HCT116 (cell line): ENCODE results near the gene KCND2. TPM values are rescaled to one million over a fixed set of nuclear protein-coding genes. Genes with fewer than 3 reads are reported as not detected.

Experiments
- ATAC-seq: fragments of 200-7000 bp; cut with Tn5 transposase; 2 replicates; pipeline ENCODE4 v1.9.1; 2020; ENCODE audit warnings: mild to moderate bottlenecking, moderate library complexity
- BruUV-seq: library from RNA; stranded (reverse); fragments of 400-500 nt; replicated peaks from 2 replicates; lab custom pipeline; 2021; lab: Mats Ljungman, UMichigan
- CTCF ChIA-PET: fragments of 300-600 bp; sonication (Branson Sonifier 250); formaldehyde crosslinking; loops from one replicate; lab custom pipeline; 2021; ENCODE audit warnings: antibody characterized with exemption; lab: Charles Lee
- POLR2A ChIA-PET: fragments of 300-600, 350-600 bp; sonication (Branson Sonifier 250); formaldehyde crosslinking; loops from one replicate; lab custom pipeline; 2021; ENCODE audit warnings: antibody characterized with exemption; lab: Charles Lee
- RAD21 ChIA-PET, 2 experiments: fragments of 300-600 bp; sonication (Branson Sonifier 250); formaldehyde crosslinking; loops; one replicate each; lab custom pipeline; 2023; ENCODE audit warnings: low total read pairs in 2 of 2; ENCODE audit not compliant: uncharacterized antibody in 2 of 2, unreplicated experiment in 2 of 2, low non-redundant PET in 1 of 2; lab: Charles Lee
- DNase-seq: peaks from one replicate; pipeline ENCODE4 v3.0.0-alpha.2; 2010; ENCODE audit warnings: low read depth, low spot score
- H2AFZ ChIP-seq: fragments of 200-600 bp; shearing (Covaris generic), sonication (generic); 2 replicates; pipeline ENCODE4 v1.6.1; 2017; ENCODE audit warnings: low read depth, mixed run types, mixed read lengths, antibody characterized with exemption, low read length; ENCODE audit not compliant: poor library complexity, severe bottlenecking
- H3K27ac ChIP-seq: 2 replicates; pipeline ENCODE4 v1.5.1; 2012; ENCODE audit warnings: low read depth, low read length
- H3K27me3 ChIP-seq: fragments of 200-600 bp; sonication (generic); 2 replicates; pipeline ENCODE4 v1.6.1; 2016; ENCODE audit warnings: mixed run types, low read length, mixed read lengths; ENCODE audit not compliant: insufficient read depth
- H3K36me3 ChIP-seq, 2 experiments: fragments of 200-500 bp in 1 of 2; fragments of 200-600 bp in 1 of 2; sonication (Bioruptor generic) in 1 of 2; sonication (generic) in 1 of 2; 2 replicates each; pipeline versions ENCODE4 v1.5.1 to v1.6.1; 2014 to 2016; ENCODE audit warnings: low read length in 2 of 2, inconsistent platforms in 1 of 2, mixed read lengths in 1 of 2, mixed run types in 1 of 2; ENCODE audit not compliant: insufficient read depth in 2 of 2, control insufficient read depth in 1 of 2
- H3K4me1 ChIP-seq, 2 experiments: fragments of 200-600 bp in 1 of 2; sonication (generic) in 1 of 2; 2 replicates each; pipeline versions ENCODE4 v1.5.1 to v1.6.1; 2012 to 2017; ENCODE audit warnings: low read length in 2 of 2, inconsistent platforms in 1 of 2, mild to moderate bottlenecking in 1 of 2, mixed read lengths in 1 of 2, mixed run types in 1 of 2, moderate library complexity in 1 of 2; ENCODE audit not compliant: insufficient read depth in 2 of 2, control insufficient read depth in 1 of 2
- H3K4me2 ChIP-seq: fragments of 200-600 bp; sonication (generic); 2 replicates; pipeline ENCODE4 v1.6.1; 2017; ENCODE audit warnings: mixed run types, low read length, mixed read lengths
- H3K4me3 ChIP-seq, 2 experiments: fragments of 200-600 bp in 1 of 2; sonication (generic) in 1 of 2; replicated peaks in 1 of 2; 2 replicates each; pipeline ENCODE4 v1.5.1; 2011 to 2016; ENCODE audit warnings: low read length in 2 of 2, control low read depth in 1 of 2, low read depth in 1 of 2, mild to moderate bottlenecking in 1 of 2, mixed read lengths in 1 of 2, mixed run types in 1 of 2
- H3K79me2 ChIP-seq: fragments of 200-600 bp; sonication (generic); 2 replicates; pipeline ENCODE4 v1.6.1; 2017; ENCODE audit warnings: mild to moderate bottlenecking, mixed run types, low read length, moderate library complexity, mixed read lengths; ENCODE audit not compliant: insufficient read depth
- H3K9ac ChIP-seq: fragments of 200-600 bp; sonication (generic); 2 replicates; pipeline ENCODE4 v1.6.1; 2016; ENCODE audit warnings: low read length, mixed read lengths
- H3K9me2 ChIP-seq: fragments of 200-600 bp; sonication (generic), shearing (Covaris generic); 2 replicates; pipeline ENCODE4 v1.6.1; 2017; ENCODE audit warnings: mixed run types, mild to moderate bottlenecking, moderate library complexity; ENCODE audit not compliant: insufficient read depth
- H3K9me3 ChIP-seq, 2 experiments: fragments of 200-500 bp in 1 of 2; fragments of 200-600 bp in 1 of 2; sonication (Bioruptor generic) in 1 of 2; sonication (generic) in 1 of 2; 2 replicates each; pipeline ENCODE4 v1.6.1; 2014 to 2017; ENCODE audit warnings: low read length in 2 of 2, mixed read lengths in 2 of 2, inconsistent platforms in 1 of 2, low read depth in 1 of 2, mild to moderate bottlenecking in 1 of 2, mixed run types in 1 of 2, moderate library complexity in 1 of 2; ENCODE audit not compliant: control insufficient read depth in 1 of 2, insufficient read depth in 1 of 2
- H4K20me1 ChIP-seq: fragments of 200-600 bp; sonication (generic), shearing (Covaris generic); 2 replicates; pipeline ENCODE4 v1.6.1; 2017; ENCODE audit warnings: mixed run types, mild to moderate bottlenecking, moderate library complexity; ENCODE audit not compliant: insufficient read depth
- CBX3 ChIP-seq: IDR thresholded peaks from 2 replicates; pipeline ENCODE4 v1.6.1; 2012; ENCODE audit warnings: low read depth
- CEBPB ChIP-seq: IDR thresholded peaks from 2 replicates; pipeline ENCODE4 v1.6.1; 2012; ENCODE audit warnings: low read depth
- CTCF ChIP-seq, 3 experiments: fragments of 200-600 bp in 1 of 3; sonication (generic) in 1 of 3; IDR thresholded peaks in 2 of 3; conservative IDR thresholded peaks in 1 of 3; 2 replicates each; pipeline ENCODE4 v1.5.1; 2012 to 2017; ENCODE audit warnings: low read depth in 2 of 3, low read length in 2 of 3, antibody characterized with exemption in 1 of 3, borderline replicate concordance in 1 of 3, control low read depth in 1 of 3, mild to moderate bottlenecking in 1 of 3, mixed read lengths in 1 of 3, mixed run types in 1 of 3, moderate library complexity in 1 of 3; ENCODE audit not compliant: insufficient read depth in 1 of 3
- EGR1 ChIP-seq: IDR thresholded peaks from 2 replicates; pipeline ENCODE4 v1.6.1; 2012; ENCODE audit warnings: low read depth
- ELF1 ChIP-seq: IDR thresholded peaks from 2 replicates; pipeline ENCODE4 v1.6.1; 2012; ENCODE audit warnings: low read depth, borderline replicate concordance
- EZH2 ChIP-seq: fragments of 200-600 bp; sonication (generic); IDR thresholded peaks from 2 replicates; pipeline ENCODE4 v1.6.1; 2017; ENCODE audit warnings: antibody characterized with exemption, mixed run types
- EZH2phosphoT487 ChIP-seq: fragments of 200-600 bp; IDR thresholded peaks from 2 replicates; pipeline ENCODE4 v1.6.1; 2018; ENCODE audit warnings: antibody characterized with exemption, borderline replicate concordance
- FOSL1 ChIP-seq: IDR thresholded peaks from 2 replicates; pipeline ENCODE4 v1.6.1; 2012; ENCODE audit warnings: low read depth
- JUND ChIP-seq: IDR thresholded peaks from 2 replicates; pipeline ENCODE4 v1.6.1; 2012
- POLR2A ChIP-seq: IDR thresholded peaks from 2 replicates; pipeline ENCODE4 v1.7.0; 2011; ENCODE audit warnings: borderline replicate concordance; ENCODE audit not compliant: insufficient read depth, insufficient read length; ENCODE audit errors: extremely low read depth
- POLR2AphosphoS5 ChIP-seq: IDR thresholded peaks from 2 replicates; pipeline ENCODE4 v1.6.1; 2011; ENCODE audit warnings: mild to moderate bottlenecking, low read depth, low read length, moderate library complexity
- RAD21 ChIP-seq: IDR thresholded peaks from 2 replicates; pipeline ENCODE4 v1.6.1; 2012; ENCODE audit warnings: low read depth, mild to moderate bottlenecking
- SIN3A ChIP-seq: IDR thresholded peaks from 2 replicates; pipeline ENCODE4 v1.6.1; 2012; ENCODE audit warnings: low read depth
- SP1 ChIP-seq: IDR thresholded peaks from 2 replicates; pipeline ENCODE4 v1.6.1; 2012; ENCODE audit warnings: low read depth
- SRF ChIP-seq: IDR thresholded peaks from 2 replicates; pipeline ENCODE4 v1.6.1; 2012; ENCODE audit warnings: low read depth
- YY1 ChIP-seq: IDR thresholded peaks from 2 replicates; pipeline ENCODE4 v1.6.1; 2011; ENCODE audit warnings: low read length, low read depth, moderate library complexity, mild to moderate bottlenecking; ENCODE audit not compliant: insufficient replicate concordance; ENCODE audit errors: extremely low read depth
- ZBTB33 ChIP-seq: IDR thresholded peaks from 2 replicates; pipeline ENCODE4 v1.6.1; 2011; ENCODE audit warnings: mild to moderate bottlenecking, low read length, moderate library complexity; ENCODE audit not compliant: insufficient replicate concordance; ENCODE audit errors: extremely low read depth
- ZFX ChIP-seq: fragments of 450-650 bp; IDR thresholded peaks from 2 replicates; pipeline ENCODE4 v1.6.1; 2017
- ZNF274 ChIP-seq: fragments of 200-500 bp; sonication (Bioruptor generic); IDR thresholded peaks from 2 replicates; pipeline ENCODE4 v1.6.1; 2014; ENCODE audit warnings: mild to moderate bottlenecking, low read depth, low read length, inconsistent platforms
- intact Hi-C: fragments of 100-400 bp; cut with micrococcal nuclease; formaldehyde crosslinking; loops from 2 replicates; pipeline ENCODE4 v1.10.0; 2022
- total RNA-seq: library from RNA; stranded (reverse); gene quantifications from one replicate; pipeline ENCODE4 v1.2.1, GENCODE V29; 2021; ENCODE audit not compliant: unreplicated experiment
- TF ChIP-seq, protein P1 (sequence below): IDR thresholded peaks from 2 replicates; pipeline ENCODE4 v1.6.1; 2012; ENCODE audit warnings: low read depth

KCND2 gene
- total RNA-seq, 1 experiment from 2014 or later, result 0.05 TPM

- Histone ChIP-seq H4K20me1 (no peaks in the 10 kb centered on the region), H3K4me2 (no peak overlapping the region), H3K9me3 (no peaks in the 10 kb centered on the region), H3K79me2 (no peaks in the 10 kb centered on the region), H3K4me1 (no peaks in the 10 kb centered on the region), H3K9me2 (no peaks in the 10 kb centered on the region), H3K4me3 (no peak overlapping the region), H3K36me3 (no peaks in the 10 kb centered on the region), H3K9ac (no peak overlapping the region), H3K27ac (no peak overlapping the region), H2AFZ (no peak overlapping the region), H3K27me3 (no peaks in the 10 kb centered on the region)
- POLR2A ChIA-PET, result no interaction called here
- TF ChIP-seq SP1 (no peak), YY1 (no peak), ZNF274 (no peak), POLR2A (no peak), EGR1 (no peak), CTCF (IDR thresholded peaks at IDR 0.05 in 2 of 3, conservative IDR thresholded peaks at IDR 0.05 in 1 of 3; ENCODE audit: borderline replicate concordance in 1 of 3, insufficient read depth in 1 of 3, low read depth in 2 of 3, low read length in 2 of 3) (no peak), ELF1 (no peak), POLR2AphosphoS5 (no peak), EZH2 (no peak), RAD21 (no peak), EZH2phosphoT487 (no peak), SRF (no peak), SIN3A (no peak), CBX3 (no peak), JUND (no peak), ZBTB33 (no peak), FOSL1 (no peak), CEBPB (no peak), ZFX (no peak)
- TF ChIP-seq, protein P1, sequence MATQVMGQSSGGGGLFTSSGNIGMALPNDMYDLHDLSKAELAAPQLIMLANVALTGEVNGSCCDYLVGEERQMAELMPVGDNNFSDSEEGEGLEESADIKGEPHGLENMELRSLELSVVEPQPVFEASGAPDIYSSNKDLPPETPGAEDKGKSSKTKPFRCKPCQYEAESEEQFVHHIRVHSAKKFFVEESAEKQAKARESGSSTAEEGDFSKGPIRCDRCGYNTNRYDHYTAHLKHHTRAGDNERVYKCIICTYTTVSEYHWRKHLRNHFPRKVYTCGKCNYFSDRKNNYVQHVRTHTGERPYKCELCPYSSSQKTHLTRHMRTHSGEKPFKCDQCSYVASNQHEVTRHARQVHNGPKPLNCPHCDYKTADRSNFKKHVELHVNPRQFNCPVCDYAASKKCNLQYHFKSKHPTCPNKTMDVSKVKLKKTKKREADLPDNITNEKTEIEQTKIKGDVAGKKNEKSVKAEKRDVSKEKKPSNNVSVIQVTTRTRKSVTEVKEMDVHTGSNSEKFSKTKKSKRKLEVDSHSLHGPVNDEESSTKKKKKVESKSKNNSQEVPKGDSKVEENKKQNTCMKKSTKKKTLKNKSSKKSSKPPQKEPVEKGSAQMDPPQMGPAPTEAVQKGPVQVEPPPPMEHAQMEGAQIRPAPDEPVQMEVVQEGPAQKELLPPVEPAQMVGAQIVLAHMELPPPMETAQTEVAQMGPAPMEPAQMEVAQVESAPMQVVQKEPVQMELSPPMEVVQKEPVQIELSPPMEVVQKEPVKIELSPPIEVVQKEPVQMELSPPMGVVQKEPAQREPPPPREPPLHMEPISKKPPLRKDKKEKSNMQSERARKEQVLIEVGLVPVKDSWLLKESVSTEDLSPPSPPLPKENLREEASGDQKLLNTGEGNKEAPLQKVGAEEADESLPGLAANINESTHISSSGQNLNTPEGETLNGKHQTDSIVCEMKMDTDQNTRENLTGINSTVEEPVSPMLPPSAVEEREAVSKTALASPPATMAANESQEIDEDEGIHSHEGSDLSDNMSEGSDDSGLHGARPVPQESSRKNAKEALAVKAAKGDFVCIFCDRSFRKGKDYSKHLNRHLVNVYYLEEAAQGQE, result no peak
- CTCF ChIA-PET, result no interaction called here
- DNase-seq (no peak), ATAC-seq (no peak)
- intact Hi-C loops, result no loop called here
- BruUV-seq, result no TSS peak
- RAD21 ChIA-PET, result no interaction called here
Observed at GRCh38 chr7:120770206-120770605, 497.2 kb downstream of the KCND2 start.
